HepG2 (cell line): ENCODE results near the gene TMEM198. TPM values are rescaled to one million over a fixed set of nuclear protein-coding genes. Genes with fewer than 3 reads are reported as not detected.

Experiments
- ATAC-seq: fragments of 200-7000 bp; cut with Tn5 transposase; 3 replicates; pipeline ENCODE4 v1.9.1; 2020; ENCODE audit warnings: mild to moderate bottlenecking, moderate library complexity
- BruUV-seq: library from RNA; stranded (reverse); fragments of 400-500 nt; replicated peaks from 2 replicates; lab custom pipeline; 2021; lab: Mats Ljungman, UMichigan
- CTCF ChIA-PET: fragments of 300-600 bp; formaldehyde crosslinking; extraction: SDS; loops from one replicate; lab custom pipeline; 2021; ENCODE audit warnings: low total read pairs, inconsistent platforms, low intra/inter-chr PET ratio; lab: Yijun Ruan, JAX
- POLR2A ChIA-PET: fragments of 350-600 bp; sonication (Branson Sonifier 250); formaldehyde crosslinking; loops from one replicate; lab custom pipeline; 2020; ENCODE audit warnings: antibody characterized with exemption, inconsistent platforms; lab: Yijun Ruan, JAX
- DNase-seq: peaks from one replicate; pipeline ENCODE4 v3.0.0-alpha.2; 2015; ENCODE audit warnings: low spot score
- FAIRE-seq: peaks from 3 replicates; lab custom pipeline; 2011; peaks lifted over from hg19 to GRCh38; lab: Jason Lieb, UNC
- H2AFZ ChIP-seq: one replicate; pipeline ENCODE4 v1.6.1; 2011; ENCODE audit warnings: low read length, inconsistent platforms
- H3K27ac ChIP-seq: fragments of 300-600 bp; 3 replicates; pipeline ENCODE4 v1.8.0; 2011; ENCODE audit warnings: mixed run types, mild to moderate bottlenecking, mixed read lengths, low read length, inconsistent platforms; ENCODE audit not compliant: insufficient read depth; ENCODE audit errors: extremely low read length
- H3K27me3 ChIP-seq, 2 experiments: fragments of 200-600 bp in 1 of 2; 2 replicates in 1 of 2; 3 replicates in 1 of 2; pipeline versions ENCODE4 v1.6.0 to v1.8.0; 2011; ENCODE audit warnings: low read length in 2 of 2, mild to moderate bottlenecking in 2 of 2, moderate library complexity in 2 of 2, inconsistent platforms in 1 of 2; ENCODE audit not compliant: insufficient read depth in 2 of 2, control insufficient read depth in 1 of 2
- H3K36me3 ChIP-seq, 2 experiments: fragments of 200-600 bp in 1 of 2; replicated peaks in 1 of 2; 2 replicates in 1 of 2; 3 replicates in 1 of 2; pipeline versions ENCODE4 v1.5.1 to v1.8.0; 2011; ENCODE audit warnings: low read length in 2 of 2, inconsistent platforms in 1 of 2; ENCODE audit not compliant: insufficient read depth in 2 of 2, control insufficient read depth in 1 of 2
- H3K4me1 ChIP-seq: 2 replicates; pipeline ENCODE4 v1.5.1; 2012; ENCODE audit warnings: low read length, inconsistent platforms; ENCODE audit not compliant: insufficient read depth
- H3K4me2 ChIP-seq: 2 replicates; pipeline ENCODE4 v1.6.0; 2011; ENCODE audit warnings: low read depth, low read length, inconsistent platforms
- H3K4me3 ChIP-seq, 3 experiments: fragments of 200-600 bp in 1 of 3; sonication (generic), shearing (Covaris generic) in 1 of 3; replicated peaks in 1 of 3; 2 replicates each; pipeline ENCODE4 v1.5.1; 2011 to 2016; ENCODE audit warnings: low read length in 3 of 3, inconsistent platforms in 2 of 3, low read depth in 2 of 3, mild to moderate bottlenecking in 2 of 3, control low read depth in 1 of 3, mixed read lengths in 1 of 3; ENCODE audit not compliant: insufficient read depth in 1 of 3
- H3K79me2 ChIP-seq: one replicate; pipeline ENCODE4 v1.6.1; 2011; ENCODE audit warnings: low read length, inconsistent platforms; ENCODE audit not compliant: insufficient read depth
- H3K9ac ChIP-seq: 2 replicates; pipeline ENCODE4 v1.6.0; 2011; ENCODE audit warnings: mild to moderate bottlenecking, low read depth, low read length, inconsistent platforms; ENCODE audit not compliant: insufficient read depth
- H3K9me3 ChIP-seq: 2 replicates; pipeline ENCODE4 v1.5.1; 2012; ENCODE audit warnings: mild to moderate bottlenecking, low read length
- H4K20me1 ChIP-seq: 2 replicates; pipeline ENCODE4 v1.6.0; 2011; ENCODE audit warnings: inconsistent platforms, mild to moderate bottlenecking, low read length, moderate library complexity; ENCODE audit not compliant: insufficient read depth
- NFE2L1 ChIP-seq: sonication (generic); formaldehyde crosslinking; IDR thresholded peaks from 2 replicates; pipeline ENCODE4 v1.4.0; 2020; ENCODE audit warnings: missing genetic modification reagents, mild to moderate bottlenecking, borderline replicate concordance
- SKI ChIP-seq: fragments of 450-650 bp; IDR thresholded peaks from one replicate; pipeline ENCODE4 v1.6.1; 2018; ENCODE audit warnings: mild to moderate bottlenecking; ENCODE audit not compliant: partially characterized antibody
- SRF ChIP-seq: IDR thresholded peaks from 2 replicates; pipeline ENCODE4 v1.6.1; 2011; ENCODE audit warnings: mild to moderate bottlenecking, low read depth, low read length, moderate library complexity
- ZBTB20 ChIP-seq: sonication (generic); formaldehyde crosslinking; IDR thresholded peaks from 2 replicates; pipeline ENCODE4 v1.8.1; 2023; ENCODE audit warnings: missing genetic modification reagents, low read depth, mild to moderate bottlenecking, borderline replicate concordance
- ZFP37 ChIP-seq: sonication (generic); formaldehyde crosslinking; IDR thresholded peaks from 2 replicates; pipeline ENCODE4 v1.4.0; 2020; ENCODE audit warnings: missing genetic modification reagents, borderline replicate concordance
- ZMYM2 ChIP-seq: sonication (generic); formaldehyde crosslinking; IDR thresholded peaks from 2 replicates; pipeline ENCODE4 v1.8.0; 2022; ENCODE audit warnings: mild to moderate bottlenecking, missing genetic modification reagents
- ZMYM3 ChIP-seq: sonication (generic); formaldehyde crosslinking; IDR thresholded peaks from 2 replicates; pipeline ENCODE4 v1.5.1; 2020; ENCODE audit warnings: mild to moderate bottlenecking, missing genetic modification reagents
- ZNF136 ChIP-seq: sonication (generic); formaldehyde crosslinking; IDR thresholded peaks from 2 replicates; pipeline ENCODE4 v1.8.1; 2022; ENCODE audit warnings: low read depth, mild to moderate bottlenecking, moderate library complexity, missing genetic modification reagents
- ZNF235 ChIP-seq: sonication (generic); formaldehyde crosslinking; IDR thresholded peaks from 2 replicates; pipeline ENCODE4 v1.8.1; 2023; ENCODE audit warnings: mild to moderate bottlenecking, missing genetic modification reagents, borderline replicate concordance
- ZNF282 ChIP-seq: fragments of 450-650 bp; IDR thresholded peaks from 2 replicates; pipeline ENCODE4 v1.6.1; 2018; ENCODE audit not compliant: partially characterized antibody
- ZNF3 ChIP-seq: IDR thresholded peaks from 2 replicates; pipeline ENCODE4 v1.7.0; 2017; ENCODE audit warnings: inconsistent platforms
- ZNF383 ChIP-seq: sonication (generic); formaldehyde crosslinking; IDR thresholded peaks from 2 replicates; pipeline ENCODE4 v1.4.0; 2020; ENCODE audit warnings: missing genetic modification reagents, mild to moderate bottlenecking, borderline replicate concordance
- ZNF629 ChIP-seq: sonication (generic); formaldehyde crosslinking; conservative IDR thresholded peaks from 2 replicates; pipeline ENCODE4 v1.5.0; 2020; ENCODE audit warnings: missing genetic modification reagents
- ZNF720 ChIP-seq: sonication (generic); formaldehyde crosslinking; IDR thresholded peaks from 2 replicates; pipeline ENCODE4 v1.4.0; 2020; ENCODE audit warnings: missing genetic modification reagents
- WGBS: methylation state at CpG from one replicate; pipeline ENCODE4 v1.1.6; 2017; ENCODE audit warnings: low lambda C conversion rate; 5-methylcytosine and 5-hydroxymethylcytosine counted together
- in situ Hi-C: cut with HindIII; loops from 2 replicates; pipeline ENCODE4 v1.10.0; 2017; ENCODE audit warnings: low pct_unique_long_range_greater_than_20kb; ENCODE audit not compliant: extremely low pct_ligation_motif_present
- intact Hi-C: fragments of 100-400 bp; cut with micrococcal nuclease; formaldehyde crosslinking; loops from one replicate; pipeline ENCODE4 v1.10.0; 2022; ENCODE audit not compliant: unreplicated experiment
- polyA plus RNA-seq, 8 experiments: library from polyadenylated mRNA; depleted of rRNA in 3 of 8; stranded (reverse) in 7 of 8; unstranded in 1 of 8; fragments of >200 nt; fragmentation: Illumina TruSeq in 4 of 8; extraction: Trizol in 4 of 8; gene quantifications; 2 replicates each; pipeline versions ENCODE4 v1.2.1 to v1.2.3, GENCODE V29; 2011 to 2016; ENCODE audit warnings: low read depth in 4 of 8, missing spikeins in 1 of 8, mixed read lengths in 1 of 8; ENCODE audit not compliant: insufficient read depth in 1 of 8
- total RNA-seq, 5 experiments: library from RNA; depleted of rRNA; stranded (reverse); fragments of >200 nt; fragmentation: Illumina TruSeq; extraction: Trizol; gene quantifications; 2 replicates each; pipeline ENCODE4 v1.2.3, GENCODE V29; 2016; ENCODE audit warnings: low read depth in 1 of 5
- TF ChIP-seq, protein P1 (sequence below): IDR thresholded peaks from 2 replicates; pipeline ENCODE4 v1.6.1; 2016; ENCODE audit warnings: low read depth, control low read depth
- TF ChIP-seq, protein P2 (sequence below): sonication (generic); formaldehyde crosslinking; IDR thresholded peaks from 2 replicates; pipeline ENCODE4 v1.8.0; 2023; ENCODE audit warnings: mild to moderate bottlenecking, missing genetic modification reagents

TMEM198 gene
- total and polyA plus RNA-seq, 2 of the 13 experiments (the other 11 are each of a cell fraction or from before 2014, with no cell fraction given) = 17.3 to 23.5 TPM

DNA sequence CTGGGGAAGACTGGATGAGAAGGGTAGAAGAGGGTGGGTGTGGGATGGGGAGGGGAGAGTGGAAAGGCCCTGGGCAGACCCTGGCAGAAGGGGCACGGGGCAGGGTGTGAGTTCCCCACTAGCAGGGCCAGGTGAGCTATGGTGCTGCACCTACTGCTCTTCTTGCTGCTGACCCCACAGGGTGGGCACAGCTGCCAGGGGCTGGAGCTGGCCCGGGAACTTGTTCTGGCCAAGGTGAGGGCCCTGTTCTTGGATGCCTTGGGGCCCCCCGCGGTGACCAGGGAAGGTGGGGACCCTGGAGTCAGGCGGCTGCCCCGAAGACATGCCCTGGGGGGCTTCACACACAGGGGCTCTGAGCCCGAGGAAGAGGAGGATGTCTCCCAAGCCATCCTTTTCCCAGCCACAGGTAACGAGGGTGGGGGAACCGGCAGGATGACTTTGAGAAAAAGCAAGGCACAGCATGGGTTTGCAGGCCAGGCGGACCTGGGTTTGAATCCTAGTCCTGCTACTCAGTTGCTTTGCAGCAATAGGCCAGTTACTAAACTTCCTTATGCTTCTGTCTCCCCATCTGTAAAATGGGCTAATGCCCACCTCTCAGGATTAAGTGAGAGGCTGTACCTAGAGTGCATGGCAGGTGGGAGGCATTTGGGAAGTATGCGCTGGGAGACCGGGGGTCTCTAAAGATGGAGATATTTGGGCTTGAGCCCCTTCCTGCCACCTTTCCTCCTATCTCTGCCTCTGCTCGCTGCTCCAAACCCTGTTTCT is 28.6 kb downstream of the TMEM198 start, which contains the start of gene INHA (continued):
- TF ChIP-seq SRF (no peak), SKI (peak; percentile 2), ZNF383 (CRISPR knock-in tag) (no peak), ZNF720 (CRISPR knock-in tag) (no peak), ZFP37 (CRISPR knock-in tag) (0 out of 2 replicates have a peak, but pooled peaks have one; percentile 35), ZMYM3 (peak; percentile 72; the same call in 1 of the 2 replicates), ZNF3 (CRISPR knock-in tag) (no peak), NFE2L1 (CRISPR knock-in tag) (peak; percentile 77; the same call in 1 of the 2 replicates), ZNF235 (0 out of 2 replicates have a peak, but pooled peaks have one; percentile 4)
- TF ChIP-seq, protein P1, sequence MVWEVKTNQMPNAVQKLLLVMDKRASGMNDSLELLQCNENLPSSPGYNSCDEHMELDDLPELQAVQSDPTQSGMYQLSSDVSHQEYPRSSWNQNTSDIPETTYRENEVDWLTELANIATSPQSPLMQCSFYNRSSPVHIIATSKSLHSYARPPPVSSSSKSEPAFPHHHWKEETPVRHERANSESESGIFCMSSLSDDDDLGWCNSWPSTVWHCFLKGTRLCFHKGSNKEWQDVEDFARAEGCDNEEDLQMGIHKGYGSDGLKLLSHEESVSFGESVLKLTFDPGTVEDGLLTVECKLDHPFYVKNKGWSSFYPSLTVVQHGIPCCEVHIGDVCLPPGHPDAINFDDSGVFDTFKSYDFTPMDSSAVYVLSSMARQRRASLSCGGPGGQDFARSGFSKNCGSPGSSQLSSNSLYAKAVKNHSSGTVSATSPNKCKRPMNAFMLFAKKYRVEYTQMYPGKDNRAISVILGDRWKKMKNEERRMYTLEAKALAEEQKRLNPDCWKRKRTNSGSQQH (CRISPR knock-in tag) = 0 out of 2 replicates have a peak, but pooled peaks have one; percentile 28

DNA sequence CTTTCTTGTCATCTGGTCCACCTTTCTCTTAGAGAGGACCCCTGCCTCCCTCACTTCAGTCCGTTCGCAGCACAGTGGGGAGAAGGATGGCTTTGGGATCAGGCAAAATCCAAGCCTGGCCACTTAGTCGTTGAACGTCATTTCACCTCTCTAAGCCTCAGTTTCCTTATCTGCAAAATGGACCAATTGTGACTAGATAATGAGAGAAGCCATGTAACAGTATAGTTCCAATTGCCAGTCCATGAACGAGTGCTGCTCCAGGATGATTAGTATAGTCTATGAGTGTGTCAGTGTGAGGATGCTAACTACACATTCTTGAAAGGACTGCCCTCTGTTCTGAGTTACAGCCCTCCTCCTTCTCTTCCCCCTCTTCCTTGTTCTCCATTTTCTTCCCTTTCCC is 29.3 kb downstream of the TMEM198 start:
- intact Hi-C loops (no loop called here), in situ Hi-C loops (no loop called here)
- peak overlapping the region; percentile 88; the same call in 1 of the 2 replicates for H3K9ac ChIP-seq
- POLR2A ChIA-PET = interaction anchor here (0.7 to 5.5 kb wide), 2 partner anchors 12 to 23 kb away, joined by 3 to 82 read pairs; partner anchors contain the start of gene STK11IP
- FAIRE-seq = no peak
- no peak overlapping the region for H3K4me3 ChIP-seq
- no peak for DNase-seq
- peak overlapping the region; percentile 94 for H3K27ac ChIP-seq
- 93% methylated on average over 5 of the region's 5 CpGs for WGBS
- H4K20me1 ChIP-seq = no peaks in the 10 kb centered on the region
- no peaks in the 10 kb centered on the region for H3K27me3 ChIP-seq
- CTCF ChIA-PET = no interaction called here
- peaks cover 82% of the 10 kb centered on the region for H3K4me1 ChIP-seq
- BruUV-seq = no TSS peak
- peak overlapping the region; percentile 92 for H3K4me2 ChIP-seq
- peaks cover 21% of the 10 kb centered on the region for H3K79me2 ChIP-seq
- ATAC-seq = no peak
- TF ChIP-seq, protein P2, sequence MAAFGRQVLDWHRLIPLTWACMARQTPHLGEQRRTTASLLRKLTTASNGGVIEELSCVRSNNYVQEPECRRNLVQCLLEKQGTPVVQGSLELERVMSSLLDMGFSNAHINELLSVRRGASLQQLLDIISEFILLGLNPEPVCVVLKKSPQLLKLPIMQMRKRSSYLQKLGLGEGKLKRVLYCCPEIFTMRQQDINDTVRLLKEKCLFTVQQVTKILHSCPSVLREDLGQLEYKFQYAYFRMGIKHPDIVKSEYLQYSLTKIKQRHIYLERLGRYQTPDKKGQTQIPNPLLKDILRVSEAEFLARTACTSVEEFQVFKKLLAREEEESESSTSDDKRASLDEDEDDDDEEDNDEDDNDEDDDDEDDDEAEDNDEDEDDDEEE (CRISPR knock-in tag) = no peak
- no peak for TF ChIP-seq ZNF282
- peak; percentile 86 for TF ChIP-seq ZNF629 (CRISPR knock-in tag)
- 0 out of 2 replicates have a peak, but pooled peaks have one; percentile 30 for TF ChIP-seq ZMYM2 (CRISPR knock-in tag)
- no peak for TF ChIP-seq ZBTB20 (CRISPR knock-in tag)
- no peak for TF ChIP-seq ZNF136 (CRISPR knock-in tag)
- no peaks in the 10 kb centered on the region for H3K9me3 ChIP-seq
- H2AFZ ChIP-seq = no peak overlapping the region
- peaks cover 0 to 11% of the 10 kb centered on the region in 2 experiments; a peak in 4 of 5 replicates for H3K36me3 ChIP-seq
